SK-N-MC (cell line): ENCODE results near the gene ANXA3.

Experiments used
- DNase-seq: peaks from one replicate; pipeline ENCODE4 v3.0.0-alpha.2; 2011; ENCODE audit warnings: low read depth, low spot score
- H3K27ac ChIP-seq: fragments of 200-600 bp; sonication (generic); 2 replicates; pipeline ENCODE4 v1.5.1; 2016; ENCODE audit warnings: mixed run types
- H3K36me3 ChIP-seq: fragments of 200-600 bp; sonication (generic); 2 replicates; pipeline ENCODE4 v1.6.1; 2017; ENCODE audit warnings: antibody characterized with exemption, low read length, mixed read lengths; ENCODE audit not compliant: insufficient read depth
- H3K4me3 ChIP-seq: fragments of 200-600 bp; sonication (generic); 2 replicates; pipeline ENCODE4 v1.5.1; 2016
- H3K9ac ChIP-seq: fragments of 200-600 bp; sonication (generic); 2 replicates; pipeline ENCODE4 v1.8.0; 2017; ENCODE audit warnings: mixed run types, mixed read lengths; ENCODE audit not compliant: insufficient read length
- H3K9me3 ChIP-seq: fragments of 200-600 bp; sonication (generic); 2 replicates; pipeline ENCODE4 v1.6.1; 2017; ENCODE audit warnings: low read depth, mild to moderate bottlenecking, antibody characterized with exemption, low read length, moderate library complexity, mixed read lengths
- EZH2 ChIP-seq: fragments of 200-600 bp; sonication (generic); IDR thresholded peaks from one replicate; pipeline ENCODE4 v1.6.1; 2017; ENCODE audit warnings: antibody characterized with exemption
- FOXP2 ChIP-seq: optimal IDR thresholded peaks from 2 replicates; pipeline ENCODE3; 2011; ENCODE audit warnings: mild to moderate bottlenecking, moderate library complexity; ENCODE audit not compliant: insufficient read depth; ENCODE audit errors: extremely low read length, control extremely low read depth
- POLR2AphosphoS5 ChIP-seq: IDR thresholded peaks from 2 replicates; pipeline ENCODE4 v1.6.1; 2012; ENCODE audit warnings: mild to moderate bottlenecking, low read depth, low read length, borderline replicate concordance

ANXA3 gene

DNA sequence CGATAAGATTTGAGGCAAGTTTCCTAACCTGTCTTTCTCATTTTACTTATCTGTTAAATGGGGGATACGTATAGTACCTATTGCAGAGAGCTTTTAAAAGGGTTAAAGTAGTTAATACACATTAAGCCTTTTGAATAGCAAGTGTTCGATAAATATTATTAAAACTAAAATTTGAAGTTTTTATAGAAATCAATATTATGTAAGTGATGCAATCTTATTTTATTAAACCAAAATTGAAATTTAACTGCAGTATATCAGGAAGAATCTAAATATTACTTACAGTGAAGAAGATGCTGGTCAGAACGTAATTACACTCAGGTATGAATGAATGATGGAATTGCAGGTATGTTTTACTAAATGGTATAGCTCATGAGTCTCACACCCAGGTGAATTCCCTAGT lies 58.0 kb downstream of the ANXA3 start:
- Histone ChIP-seq H3K4me3 (no peak overlapping the region), H3K36me3 (no peaks in the 10 kb centered on the region), H3K27ac (no peak overlapping the region), H3K9me3 (no peaks in the 10 kb centered on the region), H3K9ac (no peak overlapping the region)
- no peak for TF ChIP-seq POLR2AphosphoS5
- no peak for TF ChIP-seq EZH2
- no peak for TF ChIP-seq FOXP2
- no peak for DNase-seq

DNA sequence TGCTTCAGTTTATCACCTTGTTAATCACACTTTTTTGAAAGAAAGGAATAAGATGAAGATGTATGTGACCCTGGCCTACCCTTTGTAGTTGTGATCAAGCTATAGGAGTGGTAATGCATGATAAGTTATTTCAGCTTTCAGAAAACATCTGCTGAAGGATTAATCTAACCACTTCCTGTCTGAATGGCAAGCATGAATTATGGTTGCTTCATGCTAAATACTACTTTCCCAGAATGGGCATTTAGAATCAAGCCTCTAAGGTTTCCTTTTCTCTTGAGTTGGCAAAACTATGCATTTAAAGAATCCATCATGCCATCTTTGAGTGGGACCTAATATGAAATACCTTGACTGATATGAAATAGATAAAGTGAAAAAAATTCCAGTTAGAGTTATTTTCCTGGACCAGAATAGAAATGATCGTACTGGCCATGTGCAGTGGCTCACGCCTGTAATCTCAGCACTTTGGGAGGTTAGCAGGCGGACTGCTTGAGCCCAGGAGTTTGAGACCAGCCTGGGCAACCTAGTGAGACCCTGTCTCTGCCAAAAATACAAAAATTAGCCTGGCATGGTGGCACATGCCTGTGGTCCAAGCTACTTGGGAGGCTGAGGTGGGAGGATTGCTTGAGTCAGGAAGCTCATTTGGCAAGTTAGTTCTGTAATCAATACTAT lies 59.1 kb downstream of the ANXA3 start:
- Histone ChIP-seq H3K4me3 (no peak overlapping the region), H3K27ac (no peak overlapping the region), H3K9me3 (no peaks in the 10 kb centered on the region), H3K9ac (no peak overlapping the region), H3K36me3 (no peaks in the 10 kb centered on the region)
- TF ChIP-seq EZH2 (no peak), POLR2AphosphoS5 (peak; percentile 40; the same call in 1 of the 2 replicates), FOXP2 (no peak)
- peak; percentile 60 for DNase-seq

- H3K9me3 ChIP-seq: no peaks in the 10 kb centered on the region
- no peak overlapping the region for H3K27ac ChIP-seq
- TF ChIP-seq EZH2 (no peak), FOXP2 (no peak), POLR2AphosphoS5 (no peak)
- no peaks in the 10 kb centered on the region for H3K36me3 ChIP-seq
- no peak for DNase-seq
- no peak overlapping the region for H3K9ac ChIP-seq
- H3K4me3 ChIP-seq: no peak overlapping the region
These were observed 59.6 kb downstream of the ANXA3 start for GRCh38 chr4:78611215-78611558.

DNA sequence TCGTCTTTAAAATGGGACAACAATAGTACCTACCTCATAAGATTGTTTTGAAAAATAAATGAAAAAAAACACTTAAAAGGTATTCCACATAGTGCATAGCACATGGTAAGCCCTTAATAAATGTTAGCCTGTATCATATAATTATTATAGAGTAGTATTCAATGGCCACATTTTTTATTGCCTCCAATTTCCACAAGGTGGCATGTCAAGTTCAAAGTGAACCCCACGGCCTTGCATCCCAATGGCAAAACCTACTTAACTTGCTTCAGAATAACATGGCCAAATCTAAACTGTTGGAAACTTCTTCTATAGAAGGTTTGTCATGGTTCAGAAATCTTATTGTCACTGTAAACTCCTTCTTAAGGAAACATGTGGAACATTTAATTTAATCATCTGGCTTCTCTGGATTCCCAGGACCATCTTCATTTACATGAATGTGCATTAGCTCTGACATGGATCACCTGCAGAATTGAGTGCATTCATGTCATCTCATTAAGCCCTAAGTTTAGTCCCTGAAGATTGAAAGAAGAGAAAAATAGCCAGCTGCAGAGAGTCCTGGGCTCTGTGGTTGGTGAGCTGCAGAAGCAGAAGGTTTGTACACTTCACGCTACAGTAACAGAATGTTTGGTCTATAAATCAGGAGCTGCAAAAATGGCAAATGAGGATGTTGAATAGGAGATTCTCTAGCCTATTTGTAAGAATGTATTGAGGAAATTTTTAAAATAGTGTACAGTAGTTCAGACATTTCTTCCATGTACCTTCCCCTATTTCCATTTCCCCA lies 61.0 kb downstream of the ANXA3 start:
- no peak for DNase-seq
- Histone ChIP-seq H3K4me3 (no peak overlapping the region), H3K9me3 (no peaks in the 10 kb centered on the region), H3K36me3 (no peaks in the 10 kb centered on the region), H3K27ac (no peak overlapping the region), H3K9ac (no peak overlapping the region)
- TF ChIP-seq EZH2 (no peak), POLR2AphosphoS5 (no peak), FOXP2 (no peak)

DNA sequence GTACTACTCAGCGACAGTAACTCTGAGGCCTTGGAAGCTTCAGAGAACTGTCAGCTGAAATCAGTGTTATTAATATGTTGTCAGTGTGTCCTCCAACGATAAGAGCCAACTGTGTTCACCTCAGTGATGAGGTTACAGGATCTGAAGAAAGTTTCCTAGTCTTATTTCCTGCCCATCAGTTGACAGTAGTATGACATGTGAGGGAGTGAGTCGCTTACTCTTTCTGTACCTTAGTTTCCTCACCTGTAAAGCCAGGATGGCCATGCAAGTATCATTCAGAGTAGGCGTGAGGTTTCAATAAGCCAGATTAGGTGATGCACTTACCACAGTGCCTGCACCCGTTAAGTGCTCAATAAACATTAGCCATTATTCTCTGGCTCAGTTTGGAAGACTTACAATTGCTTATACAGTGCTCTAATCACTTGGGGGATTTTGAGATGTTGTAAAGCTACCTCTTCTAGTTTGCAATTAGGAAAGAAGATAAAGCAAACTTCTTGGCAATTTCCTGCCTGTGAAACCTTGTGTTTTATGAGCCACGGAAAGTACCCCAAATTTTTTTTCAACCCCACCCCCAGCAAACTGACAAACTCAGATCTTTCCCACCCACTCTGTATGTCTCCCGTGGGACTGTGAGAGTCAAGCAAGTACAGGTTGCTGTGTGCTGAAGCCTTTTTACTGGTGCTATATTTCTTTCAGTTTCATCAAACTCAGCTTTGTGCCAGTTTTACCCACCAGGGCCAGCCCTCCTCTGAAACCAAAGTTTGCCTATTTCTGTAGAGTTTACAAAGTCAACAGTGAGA lies 62.2 kb downstream of the ANXA3 start:
- no peak for TF ChIP-seq FOXP2
- no peak for TF ChIP-seq EZH2
- no peak for TF ChIP-seq POLR2AphosphoS5
- H3K27ac ChIP-seq: no peak overlapping the region
- DNase-seq: no peak
- H3K9me3 ChIP-seq: no peaks in the 10 kb centered on the region
- H3K9ac ChIP-seq: no peak overlapping the region
- H3K4me3 ChIP-seq: no peak overlapping the region
- H3K36me3 ChIP-seq: no peaks in the 10 kb centered on the region

DNA sequence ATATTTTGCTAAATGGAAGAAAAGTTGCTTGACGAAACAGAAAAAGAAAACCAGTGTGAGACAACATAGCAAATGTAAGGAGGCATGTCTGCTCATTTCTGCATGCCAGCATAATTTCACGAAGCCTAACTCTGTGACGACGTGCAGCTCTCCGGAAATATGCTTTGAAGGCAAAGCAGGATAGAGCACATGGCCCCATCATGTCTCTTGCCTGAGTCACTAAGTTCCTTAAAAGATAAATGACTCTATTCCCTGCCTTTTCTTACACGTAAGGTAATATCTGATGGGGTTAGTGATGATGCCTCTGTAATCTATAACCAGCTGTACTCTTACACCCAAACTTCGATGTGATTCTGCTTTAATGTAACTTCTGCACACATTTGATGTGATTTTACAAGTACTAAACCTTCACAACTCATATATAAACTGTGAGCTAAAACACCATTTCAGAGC lies 64.5 kb downstream of the ANXA3 start:
- Histone ChIP-seq H3K4me3 (no peak overlapping the region), H3K9me3 (no peaks in the 10 kb centered on the region), H3K36me3 (no peaks in the 10 kb centered on the region), H3K27ac (no peak overlapping the region), H3K9ac (no peak overlapping the region)
- no peak for TF ChIP-seq FOXP2
- TF ChIP-seq POLR2AphosphoS5: no peak
- TF ChIP-seq EZH2: no peak
- no peak for DNase-seq

GRCh38 chr4:78618436-78618835 lies 66.9 kb downstream of the ANXA3 start:
- Histone ChIP-seq H3K9ac (no peak overlapping the region), H3K9me3 (no peaks in the 10 kb centered on the region), H3K4me3 (no peak overlapping the region), H3K27ac (no peak overlapping the region), H3K36me3 (no peaks in the 10 kb centered on the region)
- no peak for DNase-seq
- no peak for TF ChIP-seq EZH2
- no peak for TF ChIP-seq FOXP2
- no peak for TF ChIP-seq POLR2AphosphoS5

DNA sequence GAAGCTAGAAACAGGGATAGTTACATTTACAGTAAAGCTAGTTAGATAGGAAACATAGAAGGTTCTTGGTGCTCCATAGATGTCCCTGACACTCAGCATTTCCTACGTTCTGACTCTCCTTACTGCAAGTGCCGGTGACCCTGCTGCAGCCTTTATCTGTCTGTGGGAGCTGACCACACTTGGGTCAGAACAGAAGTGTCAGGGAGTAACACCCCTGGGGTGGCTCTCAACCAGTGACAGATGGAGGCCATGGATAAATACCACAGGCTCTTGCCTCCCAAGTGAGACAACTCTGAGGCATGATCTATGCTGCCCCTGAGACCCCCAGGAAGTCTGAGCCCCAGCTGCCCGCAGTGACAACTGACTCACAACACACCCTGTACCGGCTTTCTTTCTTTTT lies 69.8 kb downstream of the ANXA3 start:
- H3K9ac ChIP-seq: no peak overlapping the region
- H3K4me3 ChIP-seq: no peak overlapping the region
- H3K9me3 ChIP-seq: no peaks in the 10 kb centered on the region
- TF ChIP-seq POLR2AphosphoS5 (no peak), FOXP2 (no peak), EZH2 (no peak)
- no peaks in the 10 kb centered on the region for H3K36me3 ChIP-seq
- no peak for DNase-seq
- H3K27ac ChIP-seq: no peak overlapping the region

- TF ChIP-seq FOXP2 (no peak), EZH2 (no peak), POLR2AphosphoS5 (no peak)
- Histone ChIP-seq H3K27ac (no peak overlapping the region), H3K9me3 (no peaks in the 10 kb centered on the region), H3K9ac (no peak overlapping the region), H3K36me3 (no peaks in the 10 kb centered on the region), H3K4me3 (no peak overlapping the region)
- no peak for DNase-seq
These were observed 70.8 kb downstream of the ANXA3 start for GRCh38 chr4:78622253-78622979.
